ENCODE measurements around the gene EIF4A3. TPM values are rescaled to one million over a fixed set of nuclear protein-coding genes. Genes with fewer than 3 reads are reported as not detected.

Gene EIF4A3
- total and polyA plus RNA-seq, 9 donors = 71.2 to 114 (median 87.8) TPM

- 83 to 89% (median 86%) methylated on average over 25 to 31 of the region's 31 CpGs for WGBS, 3 donors
- no peaks in the 10 kb centered on the region for H3K27me3 ChIP-seq
- DNase-seq = peak in 1 of 5 donors; percentile 7
- H3K36me3 ChIP-seq = no peaks in the 10 kb centered on the region
- H3K4me3 ChIP-seq = no peak overlapping the region
- intact Hi-C loops (cut with DNase I) = no loop called here
- H3K27ac ChIP-seq = no peak overlapping the region
- H3K9me3 ChIP-seq = no peaks in the 10 kb centered on the region
- TF ChIP-seq EP300 (IDR thresholded peaks at IDR 0.05) (no peak), POLR2A (IDR thresholded peaks at IDR 0.05) (no peak), CTCF (IDR thresholded peaks at IDR 0.05) (no peak)
- H3K4me1 ChIP-seq (ENCODE audit: insufficient read depth) = no peaks in the 10 kb centered on the region
Observed at GRCh38 chr17:80117491-80118401, 29.2 kb downstream of the EIF4A3 start.

- H3K4me3 ChIP-seq = no peak overlapping the region
- intact Hi-C loops (cut with DNase I) = no loop called here
- TF ChIP-seq POLR2A (IDR thresholded peaks at IDR 0.05) (no peak), CTCF (IDR thresholded peaks at IDR 0.05) (no peak), EP300 (IDR thresholded peaks at IDR 0.05) (no peak)
- H3K27me3 ChIP-seq = no peaks in the 10 kb centered on the region
- no peaks in the 10 kb centered on the region for H3K36me3 ChIP-seq
- H3K27ac ChIP-seq = no peak overlapping the region
- no peak for DNase-seq
- no peaks in the 10 kb centered on the region for H3K9me3 ChIP-seq
- WGBS, 3 donors = 87 to 93% (median 88%) methylated on average over 13 of the region's 13 CpGs
- H3K4me1 ChIP-seq (ENCODE audit: insufficient read depth) = no peaks in the 10 kb centered on the region
Observed at GRCh38 chr17:80116921-80117380, 30.0 kb downstream of the EIF4A3 start.

- Histone ChIP-seq H3K27me3 (no peaks in the 10 kb centered on the region), H3K4me1 (ENCODE audit: insufficient read depth) (no peaks in the 10 kb centered on the region), H3K27ac (no peak overlapping the region), H3K36me3 (no peaks in the 10 kb centered on the region), H3K9me3 (no peaks in the 10 kb centered on the region), H3K4me3 (no peak overlapping the region)
- intact Hi-C loops (cut with DNase I) = no loop called here
- TF ChIP-seq EP300 (IDR thresholded peaks at IDR 0.05) (no peak), CTCF (IDR thresholded peaks at IDR 0.05) (no peak), POLR2A (IDR thresholded peaks at IDR 0.05) (no peak)
- no peak for DNase-seq
- WGBS, 3 donors = 66 to 75% (median 74%) methylated on average over 16 of the region's 16 CpGs
Observed at GRCh38 chr17:80116276-80116920, 30.5 kb downstream of the EIF4A3 start.

- no peak for DNase-seq
- H3K4me3 ChIP-seq = no peak overlapping the region
- H3K9me3 ChIP-seq = no peaks in the 10 kb centered on the region
- no peak overlapping the region for H3K27ac ChIP-seq
- TF ChIP-seq CTCF (IDR thresholded peaks at IDR 0.05) = no peak
- TF ChIP-seq EP300 (IDR thresholded peaks at IDR 0.05) = no peak
- TF ChIP-seq POLR2A (IDR thresholded peaks at IDR 0.05) = no peak
- no peaks in the 10 kb centered on the region for H3K36me3 ChIP-seq
- intact Hi-C loops (cut with DNase I) = no loop called here
- H3K27me3 ChIP-seq = no peaks in the 10 kb centered on the region
- 86 to 92% (median 90%) methylated on average over 8 of the region's 8 CpGs for WGBS, 3 donors
- H3K4me1 ChIP-seq (ENCODE audit: insufficient read depth) = no peaks in the 10 kb centered on the region
Observed at GRCh38 chr17:80115159-80115558, 31.8 kb downstream of the EIF4A3 start.

Data from ovary (tissue), 9 donors.